ENCODE data around the gene DEPP1.
A peak's percentile ranks its signal among the peaks of the same experiment; 100 is the strongest.
"Not testable (repeated sequence)": the region's sequence is repeated elsewhere in the genome, so short reads cannot be mapped to it uniquely, and the experiment has no call there.

Gene DEPP1

GRCh38 chr10:44978570-44979280, at the start of gene DEPP1:
DEPP1 (minus strand) TSS chr10:44978809; CDS start chr10:44978030, 779 bp downstream.
- peak; percentile 67 to 83 (median 80) for DNase-seq

- DNase-seq = no peak
These were observed 44.8 kb upstream of the DEPP1 start for GRCh38 chr10:45023426-45023825.

- DNase-seq = no peak
These were observed 37.0 kb upstream of the DEPP1 start for GRCh38 chr10:45015590-45015989.

GRCh38 chr10:45014557-45014956, 35.9 kb upstream of the DEPP1 start:
- not testable (repeated sequence) for DNase-seq

GRCh38 chr10:45008524-45009161, 30.0 kb upstream of the DEPP1 start:
- DNase-seq = peak; percentile 71 to 91 (median 89)

GRCh38 chr10:45006276-45007030, 27.8 kb upstream of the DEPP1 start:
- peak; percentile 54 to 63 (median 60) for DNase-seq

- DNase-seq = no peak
These were observed 26.7 kb upstream of the DEPP1 start for GRCh38 chr10:45005284-45005683.

GRCh38 chr10:45004661-45005060, 26.1 kb upstream of the DEPP1 start:
- no peak for DNase-seq

GRCh38 chr10:45003432-45004000, 24.9 kb upstream of the DEPP1 start:
- no peak for DNase-seq

- peak; percentile 53 to 66 (median 56) for DNase-seq
These were observed 23.0 kb upstream of the DEPP1 start for GRCh38 chr10:45001381-45002148.

- peak; percentile 60 to 90 (median 74) for DNase-seq
These were observed 22.3 kb upstream of the DEPP1 start, which contains the start of gene ZNF22 for GRCh38 chr10:45000752-45001380. ZNF22 (plus strand) TSS chr10:45000923; CDS start chr10:45003369, 2,446 bp downstream.

- DNase-seq = peak; percentile 41 to 67 (median 60)
These were observed 21.6 kb upstream of the DEPP1 start for GRCh38 chr10:45000138-45000751.

GRCh38 chr10:44998146-44998631, 19.6 kb upstream of the DEPP1 start:
- DNase-seq = no peak

- no peak for DNase-seq
These were observed 18.6 kb upstream of the DEPP1 start for GRCh38 chr10:44997105-44997748.

- no peak for DNase-seq
These were observed 17.5 kb upstream of the DEPP1 start for GRCh38 chr10:44995914-44996669.

GRCh38 chr10:44995581-44995913, 16.9 kb upstream of the DEPP1 start:
- no peak for DNase-seq

- DNase-seq = no peak
These were observed 16.3 kb upstream of the DEPP1 start for GRCh38 chr10:44994752-44995530.

GRCh38 chr10:44993922-44994751, 15.5 kb upstream of the DEPP1 start:
- no peak for DNase-seq

Measured in suppressor macrophage treated with lipopolysaccharide for 1 hour (primary cell).